ENCODE results near the gene RIC1. TPM values are rescaled to one million over a fixed set of nuclear protein-coding genes. Genes with fewer than 3 reads are reported as not detected.

The RIC1 gene
- polyA plus RNA-seq, 3 donors = 13.4 to 36.4 (median 16.3) TPM

DNA sequence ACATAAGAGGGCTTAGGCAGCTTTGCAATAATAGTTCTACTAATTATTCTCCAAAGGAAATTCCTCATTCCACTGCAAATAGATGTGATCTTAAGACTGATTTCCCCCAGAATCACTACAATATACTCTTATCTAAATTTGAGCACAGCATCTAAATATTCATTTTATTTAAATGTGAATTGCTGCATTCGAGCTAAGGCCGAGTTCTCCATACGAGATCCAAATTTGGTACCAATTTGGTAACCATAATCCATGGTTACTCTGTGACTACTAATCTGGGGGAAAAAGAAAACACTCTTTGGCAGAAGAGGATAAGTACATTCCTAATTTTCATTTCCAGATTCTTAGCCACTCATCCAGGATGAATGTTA is 19.7 kb upstream of the RIC1 start:
- Mint-ChIP-seq H3K27me3 (ENCODE audit: low read depth in 3 of 3) (peaks cover 0 to 1% (median 0%) of the 10 kb centered on the region in 3 donors), H3K4me3 (peak overlapping the region; percentile 93 to 99), H3K4me1 (peaks cover 28% of the 10 kb centered on the region), H3K36me3 (peaks cover 3 to 4% of the 10 kb centered on the region in 2 donors), H3K9me3 (peaks cover 0 to 3% (median 0%) of the 10 kb centered on the region in 7 donors), H3K27ac (peak overlapping the region in 5 of 7 donors; percentile 25 to 95 (median 82))
- Histone ChIP-seq H3K4me3 (replicated peaks in 1 of 3; ENCODE audit: low read depth in 2 of 3, low read length in 3 of 3) (peak overlapping the region; percentile 35 to 92 (median 76)), H3K27ac (ENCODE audit: low read depth in 1 of 2, low read length in 2 of 2) (peak overlapping the region in 1 of 2 donors; percentile 75), H3K4me1 (ENCODE audit: control insufficient read depth in 1 of 2, insufficient read depth in 2 of 2, low read length in 2 of 2) (peaks cover 12 to 21% of the 10 kb centered on the region in 2 donors), H2AFZ (ENCODE audit: insufficient read depth, low read depth, low read length, poor library complexity, severe bottlenecking) (peak overlapping the region; percentile 78), H3K79me2 (ENCODE audit: insufficient read depth, low read length) (peaks cover 9% of the 10 kb centered on the region), H3K9ac (ENCODE audit: insufficient read depth, low read length, poor library complexity, severe bottlenecking) (peak overlapping the region; percentile 33), H3K36me3 (replicated peaks in 1 of 2; ENCODE audit: control insufficient read depth in 1 of 2, insufficient read depth in 2 of 2, low read length in 2 of 2) (no peaks in the 10 kb centered on the region), H3K4me2 (replicated peaks; ENCODE audit: extremely low read depth, low read length, poor library complexity, severe bottlenecking) (peak overlapping the region; percentile 75), H3K27me3 (ENCODE audit: control insufficient read depth in 2 of 2, insufficient read depth in 2 of 2, low read length in 2 of 2) (no peaks in the 10 kb centered on the region), H4K20me1 (ENCODE audit: insufficient read depth, low read length) (no peaks in the 10 kb centered on the region), H3K9me3 (replicated peaks in 1 of 2; ENCODE audit: control insufficient read depth in 1 of 2, insufficient read depth in 1 of 2, low read length in 2 of 2) (no peaks in the 10 kb centered on the region)
- DNase-seq = no peak
- WGBS (ENCODE audit: insufficient coverage) = no CpG with 5 or more reads among the region's 3 CpGs
- TF ChIP-seq, protein P1, sequence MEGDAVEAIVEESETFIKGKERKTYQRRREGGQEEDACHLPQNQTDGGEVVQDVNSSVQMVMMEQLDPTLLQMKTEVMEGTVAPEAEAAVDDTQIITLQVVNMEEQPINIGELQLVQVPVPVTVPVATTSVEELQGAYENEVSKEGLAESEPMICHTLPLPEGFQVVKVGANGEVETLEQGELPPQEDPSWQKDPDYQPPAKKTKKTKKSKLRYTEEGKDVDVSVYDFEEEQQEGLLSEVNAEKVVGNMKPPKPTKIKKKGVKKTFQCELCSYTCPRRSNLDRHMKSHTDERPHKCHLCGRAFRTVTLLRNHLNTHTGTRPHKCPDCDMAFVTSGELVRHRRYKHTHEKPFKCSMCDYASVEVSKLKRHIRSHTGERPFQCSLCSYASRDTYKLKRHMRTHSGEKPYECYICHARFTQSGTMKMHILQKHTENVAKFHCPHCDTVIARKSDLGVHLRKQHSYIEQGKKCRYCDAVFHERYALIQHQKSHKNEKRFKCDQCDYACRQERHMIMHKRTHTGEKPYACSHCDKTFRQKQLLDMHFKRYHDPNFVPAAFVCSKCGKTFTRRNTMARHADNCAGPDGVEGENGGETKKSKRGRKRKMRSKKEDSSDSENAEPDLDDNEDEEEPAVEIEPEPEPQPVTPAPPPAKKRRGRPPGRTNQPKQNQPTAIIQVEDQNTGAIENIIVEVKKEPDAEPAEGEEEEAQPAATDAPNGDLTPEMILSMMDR (IDR thresholded peaks at IDR 0.05) = no peak
- intact Hi-C loops (cut with micrococcal nuclease) = no loop called here

DNA sequence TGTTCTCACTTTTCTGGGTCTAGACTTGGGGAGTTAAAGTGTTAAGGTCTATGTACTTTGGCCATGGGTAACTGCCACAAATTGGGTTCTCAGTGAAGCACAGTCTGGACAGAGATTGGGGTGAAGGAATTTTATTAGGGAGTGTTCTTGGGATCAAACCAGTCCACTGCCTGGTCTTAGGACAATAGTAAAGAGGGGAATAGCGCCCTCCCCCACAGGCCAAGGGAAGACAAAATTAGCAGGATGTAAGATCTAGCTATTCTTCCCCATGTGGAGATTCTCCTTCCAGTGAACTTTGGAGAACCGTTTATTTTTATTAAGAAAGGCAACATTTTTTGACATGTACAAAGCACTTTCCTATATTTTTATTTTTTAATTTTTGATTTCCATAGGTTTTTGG is 18.4 kb upstream of the RIC1 start:
- H3K36me3 Mint-ChIP-seq = peaks cover 3 to 12% of the 10 kb centered on the region in 2 donors
- Histone ChIP-seq H3K4me3 (replicated peaks in 1 of 3; ENCODE audit: low read depth in 2 of 3, low read length in 3 of 3) (no peak overlapping the region), H3K36me3 (replicated peaks in 1 of 2; ENCODE audit: control insufficient read depth in 1 of 2, insufficient read depth in 2 of 2, low read length in 2 of 2) (no peaks in the 10 kb centered on the region), H3K4me1 (ENCODE audit: control insufficient read depth in 1 of 2, insufficient read depth in 2 of 2, low read length in 2 of 2) (peaks cover 12 to 21% of the 10 kb centered on the region in 2 donors), H3K4me2 (replicated peaks; ENCODE audit: extremely low read depth, low read length, poor library complexity, severe bottlenecking) (no peak overlapping the region), H3K27me3 (ENCODE audit: control insufficient read depth in 2 of 2, insufficient read depth in 2 of 2, low read length in 2 of 2) (no peaks in the 10 kb centered on the region), H3K79me2 (ENCODE audit: insufficient read depth, low read length) (peaks cover 21% of the 10 kb centered on the region), H2AFZ (ENCODE audit: insufficient read depth, low read depth, low read length, poor library complexity, severe bottlenecking) (no peak overlapping the region), H4K20me1 (ENCODE audit: insufficient read depth, low read length) (no peaks in the 10 kb centered on the region), H3K27ac (ENCODE audit: low read depth in 1 of 2, low read length in 2 of 2) (no peak overlapping the region), H3K9me3 (replicated peaks in 1 of 2; ENCODE audit: control insufficient read depth in 1 of 2, insufficient read depth in 1 of 2, low read length in 2 of 2) (no peaks in the 10 kb centered on the region), H3K9ac (ENCODE audit: insufficient read depth, low read length, poor library complexity, severe bottlenecking) (no peak overlapping the region)
- TF ChIP-seq, protein P1 (IDR thresholded peaks at IDR 0.05) = no peak
- intact Hi-C loops (cut with micrococcal nuclease) = no loop called here
- H3K4me3 Mint-ChIP-seq = no peak overlapping the region
- no peak for DNase-seq
- no CpG with 5 or more reads among the region's 2 CpGs for WGBS (ENCODE audit: insufficient coverage)
- peaks cover 0 to 1% (median 0%) of the 10 kb centered on the region in 3 donors for H3K27me3 Mint-ChIP-seq (ENCODE audit: low read depth in 3 of 3)
- H3K27ac Mint-ChIP-seq = peak overlapping the region in 1 of 7 donors; percentile 9
- peaks cover 36% of the 10 kb centered on the region for H3K4me1 Mint-ChIP-seq
- H3K9me3 Mint-ChIP-seq = peaks cover 0 to 3% (median 0%) of the 10 kb centered on the region in 7 donors
